Colonic mucosa (tissue), 4 donors: ENCODE data around the gene CCL14. TPM values are rescaled to one million over a fixed set of nuclear protein-coding genes. Genes with fewer than 3 reads are reported as not detected.

Experiments
- DNase-seq: peaks from one replicate; pipeline ENCODE4 v3.0.0-alpha.2; 2020
- H3K27ac ChIP-seq: fragments of 200-600 bp; one replicate; pipeline ENCODE4 v1.8.0; 2021
- H3K27me3 ChIP-seq: fragments of 200-600 bp; one replicate; pipeline ENCODE4 v1.8.0; 2021
- H3K36me3 ChIP-seq: fragments of 200-600 bp; one replicate; pipeline ENCODE4 v1.8.0; 2021
- H3K4me1 ChIP-seq: fragments of 200-600 bp; one replicate; pipeline ENCODE4 v1.8.0; 2021; ENCODE audit warnings: mild to moderate bottlenecking
- H3K4me3 ChIP-seq: fragments of 200-600 bp; one replicate; pipeline ENCODE4 v1.8.0; 2021
- H3K9ac ChIP-seq, 2 donors: one replicate each; pipeline ENCODE4 v1.7.0; 2013; ENCODE audit warnings: control low read depth in 2 of 2, low read depth in 2 of 2, low read length in 2 of 2
- H3K9me3 ChIP-seq: fragments of 200-600 bp; one replicate; pipeline ENCODE4 v1.8.0; 2021
- CTCF ChIP-seq: fragments of 200-600 bp; IDR thresholded peaks from one replicate; pipeline ENCODE4 v1.8.0; 2022; ENCODE audit warnings: antibody characterized with exemption, mild to moderate bottlenecking
- intact Hi-C: fragments of 100-400 bp; cut with DNase I; formaldehyde crosslinking; loops from one replicate; pipeline ENCODE4 v1.14.1; 2022
- total RNA-seq, 2 donors: library from RNA; stranded (reverse); fragmentation: NEBNext Ultra II Directional in 1 of 2; extraction: Animal tissue kit (Norgen Biotek cat#: 25700) in 1 of 2; gene quantifications; one replicate each; pipeline ENCODE4 v1.2.1, GENCODE V29; 2021
- donor health status: healthy.
- donor health status: DM: no; HTN: no; CAD: no.
- donor health status: DM: no; HTN: no; CAD: no.

CCL14 gene
- total RNA-seq, 2 donors from 2014 or later, result 1.3 to 2.4 TPM

DNA sequence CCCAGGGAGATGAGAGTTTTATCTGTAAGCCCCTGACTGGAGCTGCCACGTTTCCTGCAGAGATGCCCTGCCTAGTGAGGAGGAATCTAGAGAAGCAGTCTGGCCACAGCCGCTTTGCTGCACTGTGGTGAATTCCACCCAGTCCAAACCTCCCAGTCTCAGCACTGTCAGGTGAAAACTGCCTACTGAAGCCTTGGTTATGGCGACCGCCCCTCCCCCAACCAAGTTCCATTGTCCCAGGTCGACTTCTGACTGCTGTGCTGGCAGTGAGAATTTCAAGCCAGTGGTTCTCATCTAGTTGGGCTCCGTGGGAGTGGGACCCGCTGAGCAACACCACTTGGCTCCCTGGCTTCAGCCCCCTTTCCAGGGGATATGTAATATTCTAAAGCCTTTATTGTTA, 32.8 kb downstream of the CCL14 start:
- H3K4me1 ChIP-seq, result no peaks in the 10 kb centered on the region
- H3K9ac ChIP-seq, result no peak overlapping the region
- no peak for TF ChIP-seq CTCF
- no peak overlapping the region for H3K4me3 ChIP-seq
- intact Hi-C loops, result no loop called here
- H3K27me3 ChIP-seq, result no peaks in the 10 kb centered on the region
- DNase-seq, result no peak
- no peaks in the 10 kb centered on the region for H3K9me3 ChIP-seq
- no peaks in the 10 kb centered on the region for H3K36me3 ChIP-seq
- H3K27ac ChIP-seq, result no peak overlapping the region

DNA sequence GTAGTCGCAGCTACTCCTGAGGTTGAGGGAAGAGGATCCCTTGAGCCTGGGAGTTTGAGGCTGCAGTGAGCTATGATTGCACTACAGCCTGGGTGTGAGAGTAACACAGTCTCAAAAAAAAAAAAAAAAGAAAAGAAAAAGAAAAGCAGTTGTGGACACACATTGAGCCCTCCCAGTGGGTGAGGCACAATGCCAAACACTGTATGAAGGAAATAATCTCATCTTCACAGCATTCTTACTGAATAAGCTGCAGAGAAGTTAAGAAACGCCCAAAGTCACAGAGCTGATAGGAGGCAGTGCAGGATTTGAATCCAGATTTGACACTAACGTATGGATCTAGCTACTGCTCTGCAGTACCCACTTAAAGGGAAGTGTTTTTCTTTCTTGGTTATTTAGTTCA, 37.1 kb downstream of the CCL14 start:
- Histone ChIP-seq H3K4me3 (no peak overlapping the region), H3K36me3 (no peaks in the 10 kb centered on the region), H3K27ac (no peak overlapping the region), H3K4me1 (no peaks in the 10 kb centered on the region), H3K9me3 (no peaks in the 10 kb centered on the region), H3K27me3 (no peaks in the 10 kb centered on the region), H3K9ac (no peak overlapping the region)
- no peak for TF ChIP-seq CTCF
- intact Hi-C loops, result no loop called here
- DNase-seq, result no peak

GRCh38 chr17:35948092-35948491, 38.4 kb downstream of the CCL14 start:
- Histone ChIP-seq H3K36me3 (no peaks in the 10 kb centered on the region), H3K9ac (no peak overlapping the region), H3K27ac (no peak overlapping the region), H3K4me1 (no peaks in the 10 kb centered on the region), H3K27me3 (no peaks in the 10 kb centered on the region), H3K4me3 (no peak overlapping the region), H3K9me3 (no peaks in the 10 kb centered on the region)
- no peak for TF ChIP-seq CTCF
- intact Hi-C loops, result no loop called here
- no peak for DNase-seq

- Histone ChIP-seq H3K9me3 (no peaks in the 10 kb centered on the region), H3K27ac (no peak overlapping the region), H3K36me3 (no peaks in the 10 kb centered on the region), H3K4me3 (peak overlapping the region; percentile 13), H3K27me3 (no peaks in the 10 kb centered on the region), H3K9ac (no peak overlapping the region), H3K4me1 (no peaks in the 10 kb centered on the region)
- DNase-seq, result peak; percentile 67
- intact Hi-C loops, result no loop called here
- peak; percentile 64 for TF ChIP-seq CTCF
Observed at GRCh38 chr17:35947156-35947585, 39.4 kb downstream of the CCL14 start.

DNA sequence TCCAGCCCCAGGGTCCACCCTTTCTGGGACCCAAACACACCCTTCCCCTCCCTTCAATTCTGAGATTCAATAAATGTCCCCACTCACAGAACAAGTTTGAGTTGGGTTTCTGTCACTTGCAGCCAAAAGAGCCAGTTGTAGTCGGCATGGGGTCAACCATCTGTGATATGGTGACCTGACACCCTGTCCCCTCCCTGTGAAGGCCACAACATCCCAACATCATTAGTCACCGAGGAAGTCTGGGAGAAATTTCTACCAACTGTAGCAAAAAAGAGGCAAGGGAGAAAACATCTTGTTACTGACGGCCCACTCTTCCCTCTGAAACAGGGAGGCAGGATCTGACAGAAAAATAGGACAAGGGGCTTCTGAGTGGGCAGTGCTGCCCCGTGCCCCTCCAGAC, 42.4 kb downstream of the CCL14 start:
- no peaks in the 10 kb centered on the region for H3K36me3 ChIP-seq
- no peak for TF ChIP-seq CTCF
- H3K9me3 ChIP-seq, result no peaks in the 10 kb centered on the region
- H3K4me3 ChIP-seq, result no peak overlapping the region
- no peak for DNase-seq
- intact Hi-C loops, result no loop called here
- no peak overlapping the region for H3K27ac ChIP-seq
- H3K9ac ChIP-seq, result no peak overlapping the region
- no peaks in the 10 kb centered on the region for H3K4me1 ChIP-seq
- H3K27me3 ChIP-seq, result no peaks in the 10 kb centered on the region

- no peaks in the 10 kb centered on the region for H3K36me3 ChIP-seq
- no peak for TF ChIP-seq CTCF
- DNase-seq, result no peak
- no peak within 1 kb of the TSS for H3K27ac ChIP-seq
- H3K9ac ChIP-seq, result peak within 1 kb of the TSS in 1 of 2 donors; percentile 10
- no peak within 1 kb of the TSS for H3K4me3 ChIP-seq
- intact Hi-C loops, result no loop called here
- no peaks in the 10 kb centered on the region for H3K27me3 ChIP-seq
- H3K9me3 ChIP-seq, result no peaks in the 10 kb centered on the region
- no peaks in the 10 kb centered on the region for H3K4me1 ChIP-seq
Observed at GRCh38 chr17:35943537-35943936, 43.0 kb downstream of the CCL14 start, which contains the start of gene LYZL6. TSS of gene LYZL6 (minus strand) at chr17:35943713. CDS start at chr17:35939356, 4,357 bp downstream.
